Measurements from ENCODE around the gene MED16. TPM values are rescaled to one million over a fixed set of nuclear protein-coding genes. Genes with fewer than 3 reads are reported as not detected.

MED16 gene
- total and polyA plus RNA-seq, 2 of the 4 experiments (the other 2 are of a cell fraction) = 8.1 to 40.2 TPM

DNA sequence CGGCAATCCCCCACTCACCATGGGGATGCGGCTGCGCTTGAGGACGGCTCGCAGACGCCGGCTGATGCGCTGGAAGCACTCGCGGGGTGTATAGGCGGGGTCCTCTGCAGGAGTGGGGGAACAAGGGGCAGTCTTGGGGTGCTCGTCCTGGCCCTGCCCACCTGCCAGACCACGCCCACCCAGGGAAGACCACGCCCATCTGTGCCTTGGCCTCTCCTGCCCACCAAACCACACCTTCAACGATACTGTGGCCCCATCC, 7.0 kb upstream of the MED16 start:
- H3K9ac ChIP-seq (ENCODE audit: low read depth, low read length) = no peak overlapping the region
- POLR2A ChIA-PET (ENCODE audit: unreplicated experiment) = no interaction called here
- no peak overlapping the region for H4K91ac ChIP-seq (ENCODE audit: insufficient read depth, low read depth, low read length)
- no peak overlapping the region for H4K8ac ChIP-seq (ENCODE audit: low read depth in 2 of 2, low read length in 2 of 2)
- H2AK5ac ChIP-seq (ENCODE audit: low read depth, low read length) = no peak overlapping the region
- peak; percentile 7; the same call in 1 of the 2 replicates for ATAC-seq (ENCODE audit: low read depth)
- H2AFZ ChIP-seq (replicated peaks; ENCODE audit: low read length, poor library complexity) = no peak overlapping the region
- dilution Hi-C loops (cut with HindIII; ENCODE audit: low sequenced_read_pairs, unreplicated experiment) = no loop called here
- no peak overlapping the region for H3K27ac ChIP-seq (ENCODE audit: insufficient read depth, low read length)
- no peak overlapping the region for H3K4ac ChIP-seq (ENCODE audit: low read depth, low read length)
- no peak overlapping the region for H3K56ac ChIP-seq (ENCODE audit: extremely low read depth, insufficient read depth, low read length)
- CTCF ChIA-PET = no interaction called here
- H2BK15ac ChIP-seq (ENCODE audit: low read depth, low read length) = no peak overlapping the region
- in situ Hi-C loops (cut with MboI; ENCODE audit: low sequenced_read_pairs) = no loop called here
- H3K79me1 ChIP-seq (ENCODE audit: low read depth in 1 of 2, low read length in 2 of 2) = peaks cover 10 to 39% of the 10 kb centered on the region in 2 experiments
- H4K20me1 ChIP-seq (ENCODE audit: insufficient read depth, low read length) = peaks cover 47% of the 10 kb centered on the region
- BruUV-seq (replicated peaks) = no TSS peak
- peaks cover 27% of the 10 kb centered on the region; the same call in 1 of the 2 replicates for H3K36me3 ChIP-seq (ENCODE audit: control insufficient read depth, insufficient read depth, low read length)
- H3K4me2 ChIP-seq (ENCODE audit: low read depth, low read length) = no peak overlapping the region
- no peak overlapping the region for H2BK5ac ChIP-seq (ENCODE audit: low read depth, low read length, poor library complexity, severe bottlenecking)
- DNase-seq = no peak
- TF ChIP-seq RFX5 (IDR thresholded peaks at IDR 0.05; ENCODE audit: low read depth, low read length) (no peak), CEBPB (IDR thresholded peaks at IDR 0.05; ENCODE audit: low read depth, low read length) (no peak)
- H3K14ac ChIP-seq (replicated peaks; ENCODE audit: low read depth, low read length) = no peak overlapping the region
- H3K27me3 ChIP-seq (ENCODE audit: control insufficient read depth, insufficient read depth, low read length) = no peaks in the 10 kb centered on the region
- peaks cover 4% of the 10 kb centered on the region; the same call in 1 of the 2 replicates for H3K9me1 ChIP-seq (ENCODE audit: insufficient read depth, low read length)
- no peak overlapping the region for H2BK120ac ChIP-seq (ENCODE audit: low read depth, low read length)
- H3K4me3 ChIP-seq (ENCODE audit: insufficient read depth, low read depth, low read length) = no peak overlapping the region
- H3K9me3 ChIP-seq (ENCODE audit: control insufficient read depth, insufficient read depth, low read length) = no peaks in the 10 kb centered on the region
- 93% methylated on average over 3 of the region's 15 CpGs; no CpG with 5 or more reads in 1 of the 2 experiments for WGBS, 2 experiments (ENCODE audit: extremely low coverage in 2 of 2, insufficient read length in 1 of 2)
- H4K5ac ChIP-seq (ENCODE audit: low read depth, low read length) = no peak overlapping the region
- no peak overlapping the region for H3K18ac ChIP-seq (ENCODE audit: low read depth, low read length)
- H2AK9ac ChIP-seq (replicated peaks; ENCODE audit: low read depth, low read length, poor library complexity) = no peak overlapping the region
- intact Hi-C loops (cut with micrococcal nuclease) = no loop called here
- H2BK20ac ChIP-seq (ENCODE audit: low read depth, low read length) = no peak overlapping the region
- H3K23ac ChIP-seq (ENCODE audit: low read depth, low read length) = no peak overlapping the region
- peaks cover 2% of the 10 kb centered on the region; the same call in 1 of the 2 replicates for H3K4me1 ChIP-seq (ENCODE audit: control insufficient read depth, insufficient read depth, low read length)

All from IMR-90 (cell line).